ENCODE results near the gene GJA4. TPM values are rescaled to one million over a fixed set of nuclear protein-coding genes. Genes with fewer than 3 reads are reported as not detected.

GJA4 gene
- total and polyA plus RNA-seq, 2 donors (not counting 3 experiments of a cell fraction or from before 2014, with no cell fraction given): 22.1 to 175 TPM

- H4K20me1 ChIP-seq (replicated peaks; ENCODE audit: control insufficient read depth, extremely low read depth, insufficient read depth, low read length): no peaks in the 10 kb centered on the region
- ChIA-PET CTCF (interaction anchor here (1.1 to 7.8 kb wide), 10 partner anchors 7 to 1448 kb away, joined by 3 to 338 read pairs (median 7); partner anchors contain the start of gene SMIM12), POLR2A (no interaction called here)
- H2AFZ ChIP-seq (ENCODE audit: low read depth, low read length): no peak overlapping the region
- dilution Hi-C loops (cut with MboI; ENCODE audit: extremely low pct_ligation_motif_present, low sequenced_read_pairs) (no loop called here), intact Hi-C loops (cut with micrococcal nuclease) (no loop called here)
- H3K79me2 ChIP-seq (ENCODE audit: control insufficient read depth, insufficient read depth, low read length): no peaks in the 10 kb centered on the region
- no peak overlapping the region for H3K27ac ChIP-seq (ENCODE audit: insufficient read depth, low read depth, low read length)
- H3K4me1 ChIP-seq (ENCODE audit: control insufficient read depth, extremely low read depth, insufficient read depth, low read length): no peaks in the 10 kb centered on the region
- no peaks in the 10 kb centered on the region for H3K9me3 ChIP-seq (replicated peaks; ENCODE audit: control insufficient read depth, insufficient read depth, low read length)
- H3K9ac ChIP-seq (replicated peaks; ENCODE audit: extremely low read depth, insufficient read depth, low read length): no peak overlapping the region
- no peak for FAIRE-seq
- H3K36me3 ChIP-seq (ENCODE audit: control insufficient read depth in 2 of 2, extremely low read depth in 1 of 2, insufficient read depth in 2 of 2, low read length in 2 of 2): no peaks in the 10 kb centered on the region
- H3K9me1 ChIP-seq (replicated peaks; ENCODE audit: control insufficient read depth, extremely low read depth, insufficient read depth, low read length): no peaks in the 10 kb centered on the region
- DNase-seq (ENCODE audit: low read depth, low spot score): no peak
- no peak overlapping the region for H3K4me3 ChIP-seq (replicated peaks in 1 of 3; ENCODE audit: insufficient read depth in 1 of 3, low read depth in 1 of 3, low read length in 3 of 3)
- H3K4me2 ChIP-seq (ENCODE audit: insufficient read depth, low read length): no peak overlapping the region
- peaks cover 2 to 3% of the 10 kb centered on the region in 2 experiments for H3K27me3 ChIP-seq (ENCODE audit: control insufficient read depth in 2 of 2, insufficient read depth in 2 of 2, low read length in 2 of 2)
- TF ChIP-seq FOS (IDR thresholded peaks at IDR 0.05; ENCODE audit: borderline replicate concordance, insufficient read depth, low read length) (no peak), MYC (IDR thresholded peaks at IDR 0.05; ENCODE audit: low read depth, low read length) (no peak), GATA2 (IDR thresholded peaks at IDR 0.05; ENCODE audit: insufficient read depth, insufficient read length, low read depth, low read length) (no peak), EZH2 (IDR thresholded peaks at IDR 0.05; ENCODE audit: borderline replicate concordance, low read depth, low read length, severe bottlenecking) (no peak), POLR2A (IDR thresholded peaks at IDR 0.05; ENCODE audit: low read depth, low read length) (no peak), CTCF (IDR thresholded peaks at IDR 0.05; ENCODE audit: extremely low read depth in 1 of 2, insufficient read depth in 1 of 2, low read depth in 1 of 2, low read length in 2 of 2) (no peak)
- BruUV-seq (replicated peaks): no TSS peak
Observed at GRCh38 chr1:34743775-34744174, 49.0 kb upstream of the GJA4 start.

- dilution Hi-C loops (cut with MboI; ENCODE audit: extremely low pct_ligation_motif_present, low sequenced_read_pairs): no loop called here
- TF ChIP-seq POLR2A (IDR thresholded peaks at IDR 0.05; ENCODE audit: low read depth, low read length) (no peak), EZH2 (IDR thresholded peaks at IDR 0.05; ENCODE audit: borderline replicate concordance, low read depth, low read length, severe bottlenecking) (no peak), MAX (IDR thresholded peaks at IDR 0.05; ENCODE audit: insufficient read depth, insufficient read length) (no peak), JUN (IDR thresholded peaks at IDR 0.05; ENCODE audit: borderline replicate concordance, insufficient read depth, insufficient read length, low read depth) (no peak), GATA2 (IDR thresholded peaks at IDR 0.05; ENCODE audit: insufficient read depth, insufficient read length, low read depth, low read length) (no peak)
- POLR2A ChIA-PET: no interaction called here
Observed at GRCh38 chr1:34744851-34745250, 47.9 kb upstream of the GJA4 start.

More at GRCh38 chr1:34744851-34745250, 47.9 kb upstream of the GJA4 start:
- H3K27ac ChIP-seq (ENCODE audit: insufficient read depth, low read depth, low read length): no peak overlapping the region
- H4K20me1 ChIP-seq (replicated peaks; ENCODE audit: control insufficient read depth, extremely low read depth, insufficient read depth, low read length): no peaks in the 10 kb centered on the region
- H3K27me3 ChIP-seq (ENCODE audit: control insufficient read depth in 2 of 2, insufficient read depth in 2 of 2, low read length in 2 of 2): peaks cover 2 to 3% of the 10 kb centered on the region in 2 experiments
- no peaks in the 10 kb centered on the region for H3K79me2 ChIP-seq (ENCODE audit: control insufficient read depth, insufficient read depth, low read length)
- intact Hi-C loops (cut with micrococcal nuclease): no loop called here
- no peaks in the 10 kb centered on the region for H3K9me3 ChIP-seq (replicated peaks; ENCODE audit: control insufficient read depth, insufficient read depth, low read length)
- no peak overlapping the region for H2AFZ ChIP-seq (ENCODE audit: low read depth, low read length)
- FAIRE-seq (no peak), DNase-seq (ENCODE audit: low read depth, low spot score) (no peak)
- CTCF ChIA-PET: interaction anchor here (0.8 to 7.8 kb wide), 6 partner anchors 8 to 1449 kb away, joined by 3 to 338 read pairs (median 3); no protein-coding TSS in a partner anchor
- H3K4me3 ChIP-seq (replicated peaks in 1 of 3; ENCODE audit: insufficient read depth in 1 of 3, low read depth in 1 of 3, low read length in 3 of 3): no peak overlapping the region
- H3K36me3 ChIP-seq (ENCODE audit: control insufficient read depth in 2 of 2, extremely low read depth in 1 of 2, insufficient read depth in 2 of 2, low read length in 2 of 2): no peaks in the 10 kb centered on the region
- no peak overlapping the region for H3K4me2 ChIP-seq (ENCODE audit: insufficient read depth, low read length)
- H3K9me1 ChIP-seq (replicated peaks; ENCODE audit: control insufficient read depth, extremely low read depth, insufficient read depth, low read length): no peaks in the 10 kb centered on the region
- H3K9ac ChIP-seq (replicated peaks; ENCODE audit: extremely low read depth, insufficient read depth, low read length): no peak overlapping the region
- no peaks in the 10 kb centered on the region for H3K4me1 ChIP-seq (ENCODE audit: control insufficient read depth, extremely low read depth, insufficient read depth, low read length)
- no TSS peak for BruUV-seq (replicated peaks)
